ENCODE results near the gene RBM17. TPM values are rescaled to one million over a fixed set of nuclear protein-coding genes. Genes with fewer than 3 reads are reported as not detected.
A peak's percentile ranks its signal among the peaks of the same experiment; 100 is the strongest.

The RBM17 gene
- total RNA-seq, 4 donors from 2014 or later, result 64.3 to 93.3 (median 81.7) TPM

- H3K27ac ChIP-seq, result peak overlapping the region in 2 of 3 donors; percentile 10 to 20
- 72 to 85% methylated on average over 12 to 16 of the region's 17 CpGs for WGBS, 2 donors
- peaks cover 6 to 45% of the 10 kb centered on the region in 2 donors for H3K4me1 ChIP-seq
- intact Hi-C loops (cut with DNase I), result no loop called here
- H3K9me3 ChIP-seq, result no peaks in the 10 kb centered on the region
- no peaks in the 10 kb centered on the region for H3K36me3 ChIP-seq
- H3K27me3 ChIP-seq, result no peaks in the 10 kb centered on the region
- no peak for DNase-seq
- TF ChIP-seq POLR2A (IDR thresholded peaks at IDR 0.05) (no peak), CTCF (IDR thresholded peaks at IDR 0.05) (no peak)
- no peak overlapping the region for H3K4me3 ChIP-seq (replicated peaks in 1 of 3)
These were observed 36.3 kb upstream of the RBM17 start for GRCh38 chr10:6052247-6053221.

- Histone ChIP-seq H3K9me3 (no peaks in the 10 kb centered on the region), H3K36me3 (no peaks in the 10 kb centered on the region), H3K27ac (peak overlapping the region in 2 of 3 donors; percentile 10 to 20), H3K4me1 (peaks cover 6 to 48% of the 10 kb centered on the region in 2 donors), H3K4me3 (replicated peaks in 1 of 3) (no peak overlapping the region), H3K27me3 (no peaks in the 10 kb centered on the region)
- intact Hi-C loops (cut with DNase I), result no loop called here
- TF ChIP-seq POLR2A (IDR thresholded peaks at IDR 0.05), result no peak
- TF ChIP-seq CTCF (IDR thresholded peaks at IDR 0.05), result no peak
- DNase-seq, result no peak
- 79 to 87% methylated on average over 4 of the region's 4 CpGs for WGBS, 2 donors
These were observed 35.5 kb upstream of the RBM17 start for GRCh38 chr10:6053303-6053702.

GRCh38 chr10:6053816-6054631 lies 34.8 kb upstream of the RBM17 start:
- Histone ChIP-seq H3K27ac (peak overlapping the region in 1 of 3 donors; percentile 20), H3K9me3 (no peaks in the 10 kb centered on the region), H3K36me3 (no peaks in the 10 kb centered on the region), H3K27me3 (no peaks in the 10 kb centered on the region), H3K4me3 (replicated peaks in 1 of 3) (no peak overlapping the region), H3K4me1 (peaks cover 6 to 48% of the 10 kb centered on the region in 2 donors)
- intact Hi-C loops (cut with DNase I), result no loop called here
- TF ChIP-seq CTCF (IDR thresholded peaks at IDR 0.05) (no peak), POLR2A (IDR thresholded peaks at IDR 0.05) (no peak)
- WGBS, 2 donors, result 34 to 47% methylated on average over 18 of the region's 18 CpGs
- peak; percentile 63 to 76 for DNase-seq

- Histone ChIP-seq H3K4me3 (replicated peaks in 1 of 3) (no peak overlapping the region), H3K9me3 (no peaks in the 10 kb centered on the region), H3K27me3 (no peaks in the 10 kb centered on the region), H3K36me3 (no peaks in the 10 kb centered on the region), H3K27ac (peak overlapping the region in 1 of 3 donors; percentile 8), H3K4me1 (peaks cover 6 to 48% of the 10 kb centered on the region in 2 donors)
- intact Hi-C loops (cut with DNase I), result no loop called here
- TF ChIP-seq CTCF (IDR thresholded peaks at IDR 0.05) (no peak), POLR2A (IDR thresholded peaks at IDR 0.05) (no peak)
- 94 to 97% methylated on average over 5 of the region's 5 CpGs for WGBS, 2 donors
- DNase-seq, result no peak
These were observed 34.0 kb upstream of the RBM17 start for GRCh38 chr10:6054884-6055283.

All from thyroid gland (tissue), 4 donors.